Measurements from ENCODE around the gene PRMT2. TPM values are rescaled to one million over a fixed set of nuclear protein-coding genes. Genes with fewer than 3 reads are reported as not detected.

The PRMT2 gene
- total RNA-seq, 1 experiment from 2014 or later: 101 TPM

- no peaks in the 10 kb centered on the region for H3K4me1 ChIP-seq (ENCODE audit: insufficient read depth, low read length)
- ATAC-seq: no peak
- no peak overlapping the region for H3K9ac ChIP-seq (ENCODE audit: low read length)
- no peaks in the 10 kb centered on the region for H3K9me2 ChIP-seq (replicated peaks; ENCODE audit: low read length)
- no peak overlapping the region for H3K4me2 ChIP-seq (ENCODE audit: low read length)
- TF ChIP-seq EZH2phosphoT487 (IDR thresholded peaks at IDR 0.05; ENCODE audit: borderline replicate concordance, low read length): no peak
- TF ChIP-seq EZH2 (IDR thresholded peaks at IDR 0.05; ENCODE audit: low read length, unreplicated experiment): no peak
- no peak for TF ChIP-seq CTCF (conservative IDR thresholded peaks at IDR 0.05; ENCODE audit: low read depth, low read length)
- BruUV-seq (replicated peaks): no TSS peak
- H4K20me1 ChIP-seq (ENCODE audit: low read length): no peaks in the 10 kb centered on the region
- H3K36me3 ChIP-seq (ENCODE audit: low read depth, low read length): no peaks in the 10 kb centered on the region
- no peaks in the 10 kb centered on the region for H3F3A ChIP-seq (ENCODE audit: low read length, unreplicated experiment)
- intact Hi-C loops (cut with micrococcal nuclease): no loop called here
- POLR2A ChIA-PET (ENCODE audit: unreplicated experiment): no interaction called here
- H3K9me3 ChIP-seq (ENCODE audit: low read length): no peaks in the 10 kb centered on the region
- no peak for DNase-seq
- CTCF ChIA-PET: no interaction called here
- H3K79me2 ChIP-seq (ENCODE audit: low read length): no peaks in the 10 kb centered on the region
- no peak overlapping the region for H2AFZ ChIP-seq (ENCODE audit: low read length)
- H3K27ac ChIP-seq (ENCODE audit: low read length): no peak overlapping the region
- no peaks in the 10 kb centered on the region; the same call in 1 of the 2 replicates for H3K27me3 ChIP-seq (ENCODE audit: low read length)
- no peak overlapping the region for H3K4me3 ChIP-seq (ENCODE audit: low read length)
Observed at GRCh38 chr21:46621457-46622182, 13.9 kb upstream of the PRMT2 start.

GRCh38 chr21:46622226-46622625 is 13.2 kb upstream of the PRMT2 start:
- no peak for DNase-seq
- ChIA-PET CTCF (no interaction called here), POLR2A (ENCODE audit: unreplicated experiment) (no interaction called here)
- H2AFZ ChIP-seq (ENCODE audit: low read length): no peak overlapping the region
- H3F3A ChIP-seq (ENCODE audit: low read length, unreplicated experiment): no peaks in the 10 kb centered on the region
- no peak overlapping the region for H3K4me3 ChIP-seq (ENCODE audit: low read length)
- ATAC-seq: no peak
- no peaks in the 10 kb centered on the region for H3K9me3 ChIP-seq (ENCODE audit: low read length)
- TF ChIP-seq EZH2phosphoT487 (IDR thresholded peaks at IDR 0.05; ENCODE audit: borderline replicate concordance, low read length) (no peak), EZH2 (IDR thresholded peaks at IDR 0.05; ENCODE audit: low read length, unreplicated experiment) (no peak), CTCF (conservative IDR thresholded peaks at IDR 0.05; ENCODE audit: low read depth, low read length) (no peak)
- H4K20me1 ChIP-seq (ENCODE audit: low read length): no peaks in the 10 kb centered on the region
- no peak overlapping the region for H3K27ac ChIP-seq (ENCODE audit: low read length)
- H3K9me2 ChIP-seq (replicated peaks; ENCODE audit: low read length): no peaks in the 10 kb centered on the region
- no peaks in the 10 kb centered on the region for H3K36me3 ChIP-seq (ENCODE audit: low read depth, low read length)
- no peak overlapping the region for H3K9ac ChIP-seq (ENCODE audit: low read length)
- H3K4me1 ChIP-seq (ENCODE audit: insufficient read depth, low read length): no peaks in the 10 kb centered on the region
- intact Hi-C loops (cut with micrococcal nuclease): no loop called here
- no peak overlapping the region for H3K4me2 ChIP-seq (ENCODE audit: low read length)
- no peaks in the 10 kb centered on the region; the same call in 1 of the 2 replicates for H3K27me3 ChIP-seq (ENCODE audit: low read length)
- H3K79me2 ChIP-seq (ENCODE audit: low read length): no peaks in the 10 kb centered on the region
- no TSS peak for BruUV-seq (replicated peaks)

GRCh38 chr21:46624050-46624449 is 11.4 kb upstream of the PRMT2 start:
- no peaks in the 10 kb centered on the region for H3K4me1 ChIP-seq (ENCODE audit: insufficient read depth, low read length)
- H3K9me2 ChIP-seq (replicated peaks; ENCODE audit: low read length): no peaks in the 10 kb centered on the region
- H3K27me3 ChIP-seq (ENCODE audit: low read length): no peaks in the 10 kb centered on the region; the same call in 1 of the 2 replicates
- no peaks in the 10 kb centered on the region for H3F3A ChIP-seq (ENCODE audit: low read length, unreplicated experiment)
- CTCF ChIA-PET: no interaction called here
- no peak overlapping the region for H3K4me2 ChIP-seq (ENCODE audit: low read length)
- H3K27ac ChIP-seq (ENCODE audit: low read length): no peak overlapping the region
- no peaks in the 10 kb centered on the region for H3K79me2 ChIP-seq (ENCODE audit: low read length)
- H3K9me3 ChIP-seq (ENCODE audit: low read length): no peaks in the 10 kb centered on the region
- H3K36me3 ChIP-seq (ENCODE audit: low read depth, low read length): no peaks in the 10 kb centered on the region
- DNase-seq (no peak), ATAC-seq (no peak)
- no peak overlapping the region for H3K4me3 ChIP-seq (ENCODE audit: low read length)
- POLR2A ChIA-PET (ENCODE audit: unreplicated experiment): no interaction called here
- TF ChIP-seq CTCF (conservative IDR thresholded peaks at IDR 0.05; ENCODE audit: low read depth, low read length): no peak
- no peak for TF ChIP-seq EZH2 (IDR thresholded peaks at IDR 0.05; ENCODE audit: low read length, unreplicated experiment)
- BruUV-seq (replicated peaks): no TSS peak
- no peak overlapping the region for H3K9ac ChIP-seq (ENCODE audit: low read length)
- intact Hi-C loops (cut with micrococcal nuclease): no loop called here
- H4K20me1 ChIP-seq (ENCODE audit: low read length): no peaks in the 10 kb centered on the region
- no peak overlapping the region for H2AFZ ChIP-seq (ENCODE audit: low read length)

All from PC-3 (cell line).